Measurements from ENCODE around the gene GPR6.

GRCh38 chr6:109946979-109947378, 31.1 kb upstream of the GPR6 start:
- TF ChIP-seq PHF8 (conservative IDR thresholded peaks at IDR 0.05; ENCODE audit: low read depth, low read length) (no peak), SIX5 (IDR thresholded peaks at IDR 0.05; ENCODE audit: low read depth, low read length) (no peak), NANOG (IDR thresholded peaks at IDR 0.05; ENCODE audit: insufficient read depth, low read depth, low read length, poor library complexity, severe bottlenecking) (no peak)

All from H1 (cell line).